Measurements from ENCODE around the gene COBL. TPM values are rescaled to one million over a fixed set of nuclear protein-coding genes. Genes with fewer than 3 reads are reported as not detected.

Gene COBL
- total RNA-seq, 1 experiment from 2014 or later, result 52.3 TPM

DNA sequence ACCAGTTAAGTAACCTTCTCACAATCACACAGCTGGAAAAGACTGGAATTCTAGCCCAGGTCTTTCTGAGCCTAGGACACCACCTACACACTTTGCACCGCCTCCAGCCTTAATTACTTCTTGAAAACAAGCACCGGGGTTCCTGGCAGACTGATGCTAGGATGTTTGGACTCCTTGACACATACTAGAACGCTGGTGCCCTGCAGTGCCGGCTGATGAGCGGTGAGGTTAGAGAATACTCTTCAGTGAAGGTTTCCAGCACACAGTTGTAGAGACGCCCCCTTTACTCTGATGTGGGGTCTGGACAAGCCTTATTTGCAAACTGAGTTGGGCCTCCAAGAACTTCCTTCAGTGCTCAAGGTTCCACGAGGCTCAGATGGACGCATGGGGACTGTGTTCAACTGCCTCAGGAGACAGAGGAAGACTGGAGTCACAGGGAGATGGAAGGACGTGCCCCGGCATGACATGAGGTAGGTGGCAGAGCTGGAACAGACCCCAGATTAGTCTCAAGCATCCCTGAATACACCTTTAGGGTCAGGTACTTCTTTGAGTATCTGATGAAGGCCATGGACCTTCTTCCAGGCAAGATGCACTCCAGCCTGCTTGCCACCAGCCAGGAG, 89.6 kb downstream of the COBL start:
- no peak overlapping the region for H3K14ac ChIP-seq (ENCODE audit: insufficient read depth, low read length)
- no peaks in the 10 kb centered on the region for H3K23me2 ChIP-seq (ENCODE audit: insufficient read length, low read depth, low read length, poor library complexity, severe bottlenecking)
- H3K27ac Mint-ChIP-seq, result no peak overlapping the region
- no peak overlapping the region for H2BK20ac ChIP-seq (ENCODE audit: low read depth, low read length, poor library complexity, severe bottlenecking)
- no peak overlapping the region for H4K91ac ChIP-seq (ENCODE audit: insufficient read length, low read depth, low read length)
- H3K9me3 Mint-ChIP-seq, result no peaks in the 10 kb centered on the region
- WGBS (ENCODE audit: extremely low coverage, insufficient read length, low lambda C conversion rate), result no CpG with 5 or more reads among the region's 10 CpGs
- no peak overlapping the region for H2BK12ac ChIP-seq (ENCODE audit: insufficient read length, low read depth, low read length)
- H2BK15ac ChIP-seq (ENCODE audit: low read depth, low read length), result no peak overlapping the region
- H3K36me3 Mint-ChIP-seq (ENCODE audit: insufficient read depth in 1 of 3, low read depth in 3 of 3), result no peaks in the 10 kb centered on the region
- H3K4me2 ChIP-seq (ENCODE audit: insufficient read depth, insufficient read length, low read length), result no peak overlapping the region
- no peaks in the 10 kb centered on the region for H3K79me2 ChIP-seq (ENCODE audit: insufficient read depth, low read length)
- H3K4me3 Mint-ChIP-seq, result no peak overlapping the region
- H3K23ac ChIP-seq (ENCODE audit: insufficient read length, low read depth, low read length), result no peak overlapping the region
- H3K18ac ChIP-seq (ENCODE audit: insufficient read length, low read depth, low read length), result no peak overlapping the region
- peaks cover 5% of the 10 kb centered on the region; the same call in 1 of the 2 replicates for H3K4me1 ChIP-seq (ENCODE audit: insufficient read depth, low read length)
- H2AFZ ChIP-seq (ENCODE audit: low read length), result no peak overlapping the region
- no peak overlapping the region for H3K56ac ChIP-seq (ENCODE audit: insufficient read length, low read depth, low read length)
- peaks cover 5% of the 10 kb centered on the region for H4K20me1 ChIP-seq (ENCODE audit: control insufficient read depth, insufficient read depth, insufficient read length)
- no peak overlapping the region for H4K5ac ChIP-seq (ENCODE audit: insufficient read length, low read depth, low read length)
- no peak for DNase-seq
- no peaks in the 10 kb centered on the region for H3K9me3 ChIP-seq (ENCODE audit: control insufficient read depth, low read depth, low read length)
- no peak overlapping the region for H3K9ac ChIP-seq (ENCODE audit: extremely low read depth, insufficient read length, low read length)
- no peak overlapping the region for H3T11ph ChIP-seq (ENCODE audit: low read length)
- H2BK5ac ChIP-seq (ENCODE audit: insufficient read length, low read length), result no peak overlapping the region
- H2AK5ac ChIP-seq (ENCODE audit: insufficient read length, low read length), result no peak overlapping the region
- no peaks in the 10 kb centered on the region for H3K79me1 ChIP-seq (ENCODE audit: insufficient read depth, low read depth, low read length, poor library complexity, severe bottlenecking)
- no peak overlapping the region for H2BK120ac ChIP-seq (ENCODE audit: low read depth, low read length, poor library complexity, severe bottlenecking)
- no peak overlapping the region for H3K4ac ChIP-seq (ENCODE audit: low read depth, low read length)
- no peak overlapping the region for H4K8ac ChIP-seq (replicated peaks; ENCODE audit: insufficient read length, low read depth, low read length)
- H3K27ac ChIP-seq (ENCODE audit: insufficient read length, low read depth, low read length), result no peak overlapping the region
- H3K27me3 ChIP-seq (ENCODE audit: insufficient read depth, low read length), result no peaks in the 10 kb centered on the region
- peaks cover 61% of the 10 kb centered on the region in 2 experiments for H3K4me1 Mint-ChIP-seq
- TF ChIP-seq, protein P1, sequence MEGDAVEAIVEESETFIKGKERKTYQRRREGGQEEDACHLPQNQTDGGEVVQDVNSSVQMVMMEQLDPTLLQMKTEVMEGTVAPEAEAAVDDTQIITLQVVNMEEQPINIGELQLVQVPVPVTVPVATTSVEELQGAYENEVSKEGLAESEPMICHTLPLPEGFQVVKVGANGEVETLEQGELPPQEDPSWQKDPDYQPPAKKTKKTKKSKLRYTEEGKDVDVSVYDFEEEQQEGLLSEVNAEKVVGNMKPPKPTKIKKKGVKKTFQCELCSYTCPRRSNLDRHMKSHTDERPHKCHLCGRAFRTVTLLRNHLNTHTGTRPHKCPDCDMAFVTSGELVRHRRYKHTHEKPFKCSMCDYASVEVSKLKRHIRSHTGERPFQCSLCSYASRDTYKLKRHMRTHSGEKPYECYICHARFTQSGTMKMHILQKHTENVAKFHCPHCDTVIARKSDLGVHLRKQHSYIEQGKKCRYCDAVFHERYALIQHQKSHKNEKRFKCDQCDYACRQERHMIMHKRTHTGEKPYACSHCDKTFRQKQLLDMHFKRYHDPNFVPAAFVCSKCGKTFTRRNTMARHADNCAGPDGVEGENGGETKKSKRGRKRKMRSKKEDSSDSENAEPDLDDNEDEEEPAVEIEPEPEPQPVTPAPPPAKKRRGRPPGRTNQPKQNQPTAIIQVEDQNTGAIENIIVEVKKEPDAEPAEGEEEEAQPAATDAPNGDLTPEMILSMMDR (conservative IDR thresholded peaks at IDR 0.05), result no peak
- no peaks in the 10 kb centered on the region for H3K27me3 Mint-ChIP-seq (ENCODE audit: low read depth)

All from H9 (cell line).